ENCODE results near the gene TULP4.

DNA sequence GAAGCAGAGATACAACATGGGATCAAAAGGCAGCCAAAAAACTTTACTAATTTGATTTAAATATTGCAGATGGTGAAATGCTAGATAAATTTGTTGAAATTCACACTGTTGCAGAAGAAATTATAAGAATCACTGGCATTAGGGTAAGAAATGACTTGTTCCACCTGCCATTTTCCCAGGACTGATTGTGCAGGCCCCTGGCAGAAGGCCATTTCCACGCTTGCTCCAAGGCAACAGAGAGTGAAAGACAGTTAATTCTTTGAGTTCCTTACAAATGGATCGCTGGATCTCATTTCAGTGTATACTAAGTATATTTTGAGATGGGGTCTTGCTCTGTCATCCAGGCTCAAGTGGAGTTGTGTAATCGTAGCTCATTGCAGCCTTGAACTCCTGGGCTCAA lies 180.6 kb downstream of the TULP4 start:
- TF ChIP-seq, protein P1, sequence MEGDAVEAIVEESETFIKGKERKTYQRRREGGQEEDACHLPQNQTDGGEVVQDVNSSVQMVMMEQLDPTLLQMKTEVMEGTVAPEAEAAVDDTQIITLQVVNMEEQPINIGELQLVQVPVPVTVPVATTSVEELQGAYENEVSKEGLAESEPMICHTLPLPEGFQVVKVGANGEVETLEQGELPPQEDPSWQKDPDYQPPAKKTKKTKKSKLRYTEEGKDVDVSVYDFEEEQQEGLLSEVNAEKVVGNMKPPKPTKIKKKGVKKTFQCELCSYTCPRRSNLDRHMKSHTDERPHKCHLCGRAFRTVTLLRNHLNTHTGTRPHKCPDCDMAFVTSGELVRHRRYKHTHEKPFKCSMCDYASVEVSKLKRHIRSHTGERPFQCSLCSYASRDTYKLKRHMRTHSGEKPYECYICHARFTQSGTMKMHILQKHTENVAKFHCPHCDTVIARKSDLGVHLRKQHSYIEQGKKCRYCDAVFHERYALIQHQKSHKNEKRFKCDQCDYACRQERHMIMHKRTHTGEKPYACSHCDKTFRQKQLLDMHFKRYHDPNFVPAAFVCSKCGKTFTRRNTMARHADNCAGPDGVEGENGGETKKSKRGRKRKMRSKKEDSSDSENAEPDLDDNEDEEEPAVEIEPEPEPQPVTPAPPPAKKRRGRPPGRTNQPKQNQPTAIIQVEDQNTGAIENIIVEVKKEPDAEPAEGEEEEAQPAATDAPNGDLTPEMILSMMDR (IDR thresholded peaks at IDR 0.05): no peak
- TF ChIP-seq RAD21 (conservative IDR thresholded peaks at IDR 0.05 in 1 of 2, IDR thresholded peaks at IDR 0.05 in 1 of 2): no peak
- TF ChIP-seq POLR2A (IDR thresholded peaks at IDR 0.05; ENCODE audit: low read length): no peak
- TF ChIP-seq ZFP36 (IDR thresholded peaks at IDR 0.05; ENCODE audit: borderline replicate concordance, partially characterized antibody): no peak
- TF ChIP-seq ZSCAN20 (CRISPR knock-in tag; IDR thresholded peaks at IDR 0.05): no peak
- no peak for TF ChIP-seq ZNF302 (CRISPR knock-in tag; IDR thresholded peaks at IDR 0.05)
- no peak for TF ChIP-seq ESRRA (IDR thresholded peaks at IDR 0.05; ENCODE audit: borderline replicate concordance, low read length)
- TF ChIP-seq, protein P2, sequence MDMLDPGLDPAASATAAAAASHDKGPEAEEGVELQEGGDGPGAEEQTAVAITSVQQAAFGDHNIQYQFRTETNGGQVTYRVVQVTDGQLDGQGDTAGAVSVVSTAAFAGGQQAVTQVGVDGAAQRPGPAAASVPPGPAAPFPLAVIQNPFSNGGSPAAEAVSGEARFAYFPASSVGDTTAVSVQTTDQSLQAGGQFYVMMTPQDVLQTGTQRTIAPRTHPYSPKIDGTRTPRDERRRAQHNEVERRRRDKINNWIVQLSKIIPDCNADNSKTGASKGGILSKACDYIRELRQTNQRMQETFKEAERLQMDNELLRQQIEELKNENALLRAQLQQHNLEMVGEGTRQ (IDR thresholded peaks at IDR 0.05): no peak
- TF ChIP-seq NR3C1 (IDR thresholded peaks at IDR 0.05): no peak
- no peak for TF ChIP-seq HDAC2 (IDR thresholded peaks at IDR 0.05)
- TF ChIP-seq SREBF2 (IDR thresholded peaks at IDR 0.05): no peak
- TF ChIP-seq, protein P3, sequence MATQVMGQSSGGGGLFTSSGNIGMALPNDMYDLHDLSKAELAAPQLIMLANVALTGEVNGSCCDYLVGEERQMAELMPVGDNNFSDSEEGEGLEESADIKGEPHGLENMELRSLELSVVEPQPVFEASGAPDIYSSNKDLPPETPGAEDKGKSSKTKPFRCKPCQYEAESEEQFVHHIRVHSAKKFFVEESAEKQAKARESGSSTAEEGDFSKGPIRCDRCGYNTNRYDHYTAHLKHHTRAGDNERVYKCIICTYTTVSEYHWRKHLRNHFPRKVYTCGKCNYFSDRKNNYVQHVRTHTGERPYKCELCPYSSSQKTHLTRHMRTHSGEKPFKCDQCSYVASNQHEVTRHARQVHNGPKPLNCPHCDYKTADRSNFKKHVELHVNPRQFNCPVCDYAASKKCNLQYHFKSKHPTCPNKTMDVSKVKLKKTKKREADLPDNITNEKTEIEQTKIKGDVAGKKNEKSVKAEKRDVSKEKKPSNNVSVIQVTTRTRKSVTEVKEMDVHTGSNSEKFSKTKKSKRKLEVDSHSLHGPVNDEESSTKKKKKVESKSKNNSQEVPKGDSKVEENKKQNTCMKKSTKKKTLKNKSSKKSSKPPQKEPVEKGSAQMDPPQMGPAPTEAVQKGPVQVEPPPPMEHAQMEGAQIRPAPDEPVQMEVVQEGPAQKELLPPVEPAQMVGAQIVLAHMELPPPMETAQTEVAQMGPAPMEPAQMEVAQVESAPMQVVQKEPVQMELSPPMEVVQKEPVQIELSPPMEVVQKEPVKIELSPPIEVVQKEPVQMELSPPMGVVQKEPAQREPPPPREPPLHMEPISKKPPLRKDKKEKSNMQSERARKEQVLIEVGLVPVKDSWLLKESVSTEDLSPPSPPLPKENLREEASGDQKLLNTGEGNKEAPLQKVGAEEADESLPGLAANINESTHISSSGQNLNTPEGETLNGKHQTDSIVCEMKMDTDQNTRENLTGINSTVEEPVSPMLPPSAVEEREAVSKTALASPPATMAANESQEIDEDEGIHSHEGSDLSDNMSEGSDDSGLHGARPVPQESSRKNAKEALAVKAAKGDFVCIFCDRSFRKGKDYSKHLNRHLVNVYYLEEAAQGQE (IDR thresholded peaks at IDR 0.05): no peak
- TF ChIP-seq, protein P4, sequence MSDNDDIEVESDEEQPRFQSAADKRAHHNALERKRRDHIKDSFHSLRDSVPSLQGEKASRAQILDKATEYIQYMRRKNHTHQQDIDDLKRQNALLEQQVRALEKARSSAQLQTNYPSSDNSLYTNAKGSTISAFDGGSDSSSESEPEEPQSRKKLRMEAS (IDR thresholded peaks at IDR 0.05): no peak
- TF ChIP-seq POLR2AphosphoS2 (conservative IDR thresholded peaks at IDR 0.05; ENCODE audit: low read length): no peak
